ENCODE data around the gene TES. TPM values are rescaled to one million over a fixed set of nuclear protein-coding genes. Genes with fewer than 3 reads are reported as not detected.

Gene TES
- total and polyA plus RNA-seq, 4 donors = 51.9 to 105 (median 78.0) TPM

DNA sequence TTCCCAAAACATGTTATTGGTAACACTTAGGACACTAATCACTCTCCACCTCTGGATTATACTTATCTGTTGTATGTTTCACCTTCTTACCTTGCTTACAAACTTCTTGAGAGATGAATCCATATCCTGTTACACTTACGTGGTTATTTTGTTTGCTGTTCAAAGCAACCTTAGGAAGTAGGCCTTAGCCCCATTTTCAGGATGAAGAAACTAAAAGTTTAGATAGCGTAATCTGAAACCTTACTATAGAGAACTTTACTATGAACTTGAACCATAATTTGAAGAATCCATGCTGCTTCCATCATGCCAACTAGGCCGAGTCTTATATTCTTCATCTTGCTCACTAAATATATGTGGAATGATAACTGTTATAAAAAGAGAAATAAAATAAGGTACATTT, 4.6 kb downstream of the TES start:
- TF ChIP-seq, protein P1, sequence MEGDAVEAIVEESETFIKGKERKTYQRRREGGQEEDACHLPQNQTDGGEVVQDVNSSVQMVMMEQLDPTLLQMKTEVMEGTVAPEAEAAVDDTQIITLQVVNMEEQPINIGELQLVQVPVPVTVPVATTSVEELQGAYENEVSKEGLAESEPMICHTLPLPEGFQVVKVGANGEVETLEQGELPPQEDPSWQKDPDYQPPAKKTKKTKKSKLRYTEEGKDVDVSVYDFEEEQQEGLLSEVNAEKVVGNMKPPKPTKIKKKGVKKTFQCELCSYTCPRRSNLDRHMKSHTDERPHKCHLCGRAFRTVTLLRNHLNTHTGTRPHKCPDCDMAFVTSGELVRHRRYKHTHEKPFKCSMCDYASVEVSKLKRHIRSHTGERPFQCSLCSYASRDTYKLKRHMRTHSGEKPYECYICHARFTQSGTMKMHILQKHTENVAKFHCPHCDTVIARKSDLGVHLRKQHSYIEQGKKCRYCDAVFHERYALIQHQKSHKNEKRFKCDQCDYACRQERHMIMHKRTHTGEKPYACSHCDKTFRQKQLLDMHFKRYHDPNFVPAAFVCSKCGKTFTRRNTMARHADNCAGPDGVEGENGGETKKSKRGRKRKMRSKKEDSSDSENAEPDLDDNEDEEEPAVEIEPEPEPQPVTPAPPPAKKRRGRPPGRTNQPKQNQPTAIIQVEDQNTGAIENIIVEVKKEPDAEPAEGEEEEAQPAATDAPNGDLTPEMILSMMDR (IDR thresholded peaks at IDR 0.05; ENCODE audit: control extremely low read depth, extremely low read depth) = no peak
- Histone ChIP-seq H3K36me3 (ENCODE audit: control insufficient read depth in 4 of 4, insufficient read depth in 4 of 4, low read length in 4 of 4) (no peaks in the 10 kb centered on the region), H3K27me3 (ENCODE audit: control insufficient read depth in 3 of 3, insufficient read depth in 3 of 3, low read length in 2 of 3) (peaks cover 0 to 18% (median 0%) of the 10 kb centered on the region in 3 donors), H3K27ac (ENCODE audit: low read depth in 1 of 2, low read length in 1 of 2) (no peak overlapping the region), H3K4me1 (ENCODE audit: control insufficient read depth in 5 of 5, insufficient read depth in 5 of 5, low read length in 5 of 5) (peaks cover 4 to 38% (median 5%) of the 10 kb centered on the region in 5 donors), H3K4me3 (no peak overlapping the region), H3K9me3 (ENCODE audit: control insufficient read depth in 4 of 4, insufficient read depth in 3 of 4, low read length in 3 of 4) (no peaks in the 10 kb centered on the region), H3K9ac (ENCODE audit: insufficient read depth in 1 of 2, low read length in 2 of 2) (no peak overlapping the region)
- DNase-seq = no peak
- WGBS, 2 donors = 73 to 86% methylated on average over 3 of the region's 3 CpGs
- no peak for ATAC-seq (ENCODE audit: insufficient read depth, low FRiP score)

GRCh38 chr7:116215551-116215950, 5.2 kb downstream of the TES start:
- 58 to 68% methylated on average over 2 of the region's 2 CpGs for WGBS, 2 donors
- TF ChIP-seq, protein P1 (IDR thresholded peaks at IDR 0.05; ENCODE audit: control extremely low read depth, extremely low read depth) = no peak
- Histone ChIP-seq H3K27me3 (ENCODE audit: control insufficient read depth in 3 of 3, insufficient read depth in 3 of 3, low read length in 2 of 3) (peaks cover 0 to 18% (median 0%) of the 10 kb centered on the region in 3 donors), H3K36me3 (ENCODE audit: control insufficient read depth in 4 of 4, insufficient read depth in 4 of 4, low read length in 4 of 4) (no peaks in the 10 kb centered on the region), H3K9ac (ENCODE audit: insufficient read depth in 1 of 2, low read length in 2 of 2) (no peak overlapping the region), H3K4me1 (ENCODE audit: control insufficient read depth in 5 of 5, insufficient read depth in 5 of 5, low read length in 5 of 5) (peaks cover 3 to 38% (median 4%) of the 10 kb centered on the region in 5 donors), H3K4me3 (no peak overlapping the region), H3K9me3 (ENCODE audit: control insufficient read depth in 4 of 4, insufficient read depth in 3 of 4, low read length in 3 of 4) (no peaks in the 10 kb centered on the region), H3K27ac (ENCODE audit: low read depth in 1 of 2, low read length in 1 of 2) (no peak overlapping the region)
- ATAC-seq (ENCODE audit: insufficient read depth, low FRiP score) = no peak
- no peak for DNase-seq

GRCh38 chr7:116216956-116217571, 6.7 kb downstream of the TES start:
- H3K27me3 ChIP-seq (ENCODE audit: control insufficient read depth in 3 of 3, insufficient read depth in 3 of 3, low read length in 2 of 3) = peaks cover 0 to 7% (median 0%) of the 10 kb centered on the region in 3 donors
- H3K9ac ChIP-seq (ENCODE audit: insufficient read depth in 1 of 2, low read length in 2 of 2) = no peak overlapping the region
- no peak overlapping the region for H3K27ac ChIP-seq (ENCODE audit: low read depth in 1 of 2, low read length in 1 of 2)
- WGBS, 2 donors = 71 to 76% methylated on average over 3 of the region's 3 CpGs
- ATAC-seq (ENCODE audit: insufficient read depth, low FRiP score) (no peak), DNase-seq (peak in 1 of 3 donors; percentile 31)
- peaks cover 3 to 27% (median 4%) of the 10 kb centered on the region in 5 donors for H3K4me1 ChIP-seq (ENCODE audit: control insufficient read depth in 5 of 5, insufficient read depth in 5 of 5, low read length in 5 of 5)
- TF ChIP-seq, protein P1 (IDR thresholded peaks at IDR 0.05; ENCODE audit: control extremely low read depth, extremely low read depth) = no peak
- H3K4me3 ChIP-seq = no peak overlapping the region
- no peaks in the 10 kb centered on the region for H3K9me3 ChIP-seq (ENCODE audit: control insufficient read depth in 4 of 4, insufficient read depth in 3 of 4, low read length in 3 of 4)
- H3K36me3 ChIP-seq (ENCODE audit: control insufficient read depth in 4 of 4, insufficient read depth in 4 of 4, low read length in 4 of 4) = no peaks in the 10 kb centered on the region

All from lung (tissue), 12 donors.